HG02610 (cell line): ENCODE measurements around the gene DOK3.

ENCODE experiments used
- ATAC-seq: cut with Tn5 transposase; IDR thresholded peaks from one replicate; pipeline ENCODE4 v1.9.1; 2021; ENCODE audit warnings: mild to moderate bottlenecking, moderate library complexity; ENCODE audit not compliant: unreplicated experiment

The DOK3 gene

GRCh38 chr5:177469750-177470525, 39.7 kb downstream of the DOK3 start:
- no peak for ATAC-seq

- ATAC-seq, result no peak
Observed at GRCh38 chr5:177468685-177469628, 40.7 kb downstream of the DOK3 start.

- no peak for ATAC-seq
Observed at GRCh38 chr5:177468329-177468684, 41.3 kb downstream of the DOK3 start.

GRCh38 chr5:177467436-177467835, 42.2 kb downstream of the DOK3 start:
- ATAC-seq, result no peak

- no peak for ATAC-seq
Observed at GRCh38 chr5:177466861-177467260, 42.8 kb downstream of the DOK3 start.

GRCh38 chr5:177465044-177465443, 44.6 kb downstream of the DOK3 start:
- ATAC-seq, result no peak

- ATAC-seq, result no peak
Observed at GRCh38 chr5:177462021-177462670, 47.5 kb downstream of the DOK3 start.

- ATAC-seq, result no peak
Observed at GRCh38 chr5:177459819-177460628, 49.6 kb downstream of the DOK3 start.

GRCh38 chr5:177459357-177459756, 50.3 kb downstream of the DOK3 start:
- no peak for ATAC-seq

- no peak for ATAC-seq
Observed at GRCh38 chr5:177458912-177459350, 50.7 kb downstream of the DOK3 start.

- no peak for ATAC-seq
Observed at GRCh38 chr5:177457852-177458681, 51.6 kb downstream of the DOK3 start.

GRCh38 chr5:177456976-177457851, 52.4 kb downstream of the DOK3 start:
- peak; percentile 45 for ATAC-seq

- no peak for ATAC-seq
Observed at GRCh38 chr5:177456591-177456964, 53.0 kb downstream of the DOK3 start.

- no peak for ATAC-seq
Observed at GRCh38 chr5:177455661-177456590, 53.7 kb downstream of the DOK3 start.

GRCh38 chr5:177455036-177455660, 54.5 kb downstream of the DOK3 start:
- ATAC-seq, result peak; percentile 51

GRCh38 chr5:177454397-177455035, 55.1 kb downstream of the DOK3 start:
- ATAC-seq, result peak; percentile 36
